Inflammatory macrophage treated with lipopolysaccharide for 4 hours (primary cell): Measurements from ENCODE around the gene CUL2.
"Not testable (repeated sequence)": the region's sequence is repeated elsewhere in the genome, so short reads cannot be mapped to it uniquely, and the experiment has no call there.

Experiments
- DNase-seq: peaks from one replicate; pipeline ENCODE4 v3.0.0-alpha.2; 2020

The CUL2 gene

GRCh38 chr10:34974364-34975065, 115.6 kb downstream of the CUL2 start:
- DNase-seq: not testable (repeated sequence)

- not testable (repeated sequence) for DNase-seq
Measured at GRCh38 chr10:34973757-34974156, 116.4 kb downstream of the CUL2 start.

- DNase-seq: not testable (repeated sequence)
Measured at GRCh38 chr10:34973121-34973520, 117.0 kb downstream of the CUL2 start.

- DNase-seq: not testable (repeated sequence)
Measured at GRCh38 chr10:34972591-34972990, 117.5 kb downstream of the CUL2 start.

- DNase-seq: not testable (repeated sequence)
Measured at GRCh38 chr10:34971606-34972334, 118.4 kb downstream of the CUL2 start.

GRCh38 chr10:34969171-34969570, 121.0 kb downstream of the CUL2 start:
- no peak for DNase-seq

GRCh38 chr10:34967335-34967880, 122.7 kb downstream of the CUL2 start:
- no peak for DNase-seq

GRCh38 chr10:34966451-34966850, 123.7 kb downstream of the CUL2 start:
- no peak for DNase-seq

GRCh38 chr10:34966040-34966439, 124.1 kb downstream of the CUL2 start:
- no peak for DNase-seq

- no peak for DNase-seq
Measured at GRCh38 chr10:34964166-34964800, 125.9 kb downstream of the CUL2 start.

GRCh38 chr10:34962866-34963265, 127.3 kb downstream of the CUL2 start:
- no peak for DNase-seq

GRCh38 chr10:34960983-34961382, 129.2 kb downstream of the CUL2 start:
- no peak for DNase-seq

GRCh38 chr10:34959786-34960185, 130.4 kb downstream of the CUL2 start:
- DNase-seq: no peak

GRCh38 chr10:34959321-34959720, 130.8 kb downstream of the CUL2 start:
- DNase-seq: no peak
